CD14-positive monocyte (primary cell): ENCODE results near the gene TMTC2. TPM values are rescaled to one million over a fixed set of nuclear protein-coding genes. Genes with fewer than 3 reads are reported as not detected.

ENCODE experiments used
- DNase-seq, 3 donors: peaks; one replicate each; pipeline ENCODE4 v3.0.0-alpha.2; 2011 to 2022
- H2AFZ ChIP-seq: 2 replicates; pipeline ENCODE4 v1.6.0; 2012; ENCODE audit warnings: mild to moderate bottlenecking, low read depth, low read length, inconsistent platforms; ENCODE audit not compliant: insufficient read depth, poor library complexity, severe bottlenecking
- H3K27ac ChIP-seq, 2 donors: 1 replicate in 1 of 2; 2 replicates in 1 of 2; pipeline ENCODE4 v1.5.1; 2012 to 2013; ENCODE audit warnings: low read length in 2 of 2, control low read depth in 1 of 2, inconsistent platforms in 1 of 2, low read depth in 1 of 2, mild to moderate bottlenecking in 1 of 2
- H3K27me3 ChIP-seq, 2 donors: one replicate each; pipeline versions ENCODE4 v1.6.0 to v1.6.1; 2011 to 2013; ENCODE audit warnings: low read length in 2 of 2; ENCODE audit not compliant: control insufficient read depth in 2 of 2, insufficient read depth in 2 of 2
- H3K36me3 ChIP-seq, 2 donors: replicated peaks in 1 of 2; 1 replicate in 1 of 2; 2 replicates in 1 of 2; pipeline versions ENCODE4 v1.5.1 to v1.6.1; 2012 to 2013; ENCODE audit warnings: low read length in 2 of 2, control low read depth in 1 of 2, inconsistent platforms in 1 of 2, mild to moderate bottlenecking in 1 of 2; ENCODE audit not compliant: insufficient read depth in 2 of 2, control insufficient read depth in 1 of 2
- H3K4me1 ChIP-seq, 2 donors: 1 replicate in 1 of 2; 2 replicates in 1 of 2; pipeline versions ENCODE4 v1.5.1 to v1.6.1; 2012 to 2013; ENCODE audit warnings: low read length in 2 of 2, control low read depth in 1 of 2, inconsistent platforms in 1 of 2, mild to moderate bottlenecking in 1 of 2, moderate library complexity in 1 of 2; ENCODE audit not compliant: insufficient read depth in 2 of 2, control insufficient read depth in 1 of 2
- H3K4me2 ChIP-seq: replicated peaks from 2 replicates; pipeline ENCODE3; 2012; ENCODE audit warnings: low read length, moderate library complexity, mild to moderate bottlenecking; ENCODE audit not compliant: poor library complexity, severe bottlenecking; ENCODE audit errors: extremely low read depth
- H3K4me3 ChIP-seq, 3 experiments: fragments of 200-600 bp in 1 of 3; sonication (generic) in 1 of 3; replicated peaks in 1 of 3; 1 replicate in 2 of 3; 2 replicates in 1 of 3; pipeline ENCODE4 v1.5.1; 2011 to 2013; ENCODE audit warnings: low read length in 3 of 3, mild to moderate bottlenecking in 3 of 3, control low read depth in 2 of 3, low read depth in 2 of 3, inconsistent platforms in 1 of 3, moderate library complexity in 1 of 3
- H3K79me2 ChIP-seq: 2 replicates; pipeline ENCODE4 v1.6.0; 2012; ENCODE audit warnings: mild to moderate bottlenecking, control low read depth, inconsistent platforms, low read length, moderate library complexity; ENCODE audit not compliant: insufficient read depth
- H3K9ac ChIP-seq: 2 replicates; pipeline ENCODE4 v1.6.0; 2017; ENCODE audit warnings: low read length, mild to moderate bottlenecking; ENCODE audit not compliant: insufficient read depth, poor library complexity, severe bottlenecking
- H3K9me3 ChIP-seq, 2 donors: replicated peaks in 1 of 2; 1 replicate in 1 of 2; 2 replicates in 1 of 2; pipeline versions ENCODE4 v1.5.1 to v1.6.1; 2012 to 2013; ENCODE audit warnings: low read length in 2 of 2, control low read depth in 1 of 2; ENCODE audit not compliant: control insufficient read depth in 1 of 2, insufficient read depth in 1 of 2
- H4K20me1 ChIP-seq: 2 replicates; pipeline ENCODE4 v1.6.0; 2012; ENCODE audit warnings: mild to moderate bottlenecking, low read length, control low read depth, moderate library complexity; ENCODE audit not compliant: insufficient read depth
- H3K27ac Mint-ChIP-seq, 7 donors: one replicate each; pipeline ENCODE4 v1.8.0; 2020; ENCODE audit warnings: mild to moderate bottlenecking in 7 of 7, mixed read lengths in 7 of 7, moderate library complexity in 6 of 7, inconsistent platforms in 2 of 7
- H3K27me3 Mint-ChIP-seq, 3 donors: one replicate each; pipeline ENCODE4 v1.8.0; 2021 to 2022; ENCODE audit warnings: low read depth in 3 of 3, mild to moderate bottlenecking in 3 of 3, mixed read lengths in 3 of 3, moderate library complexity in 3 of 3, inconsistent platforms in 1 of 3
- H3K36me3 Mint-ChIP-seq, 2 donors: one replicate each; pipeline ENCODE4 v1.8.0; 2020; ENCODE audit warnings: mixed read lengths in 2 of 2, inconsistent platforms in 1 of 2, mild to moderate bottlenecking in 1 of 2
- H3K4me1 Mint-ChIP-seq: one replicate; pipeline ENCODE4 v1.8.0; 2020; ENCODE audit warnings: mild to moderate bottlenecking, mixed read lengths
- H3K4me3 Mint-ChIP-seq, 2 donors: one replicate each; pipeline ENCODE4 v1.8.0; 2020; ENCODE audit warnings: mild to moderate bottlenecking in 2 of 2, mixed read lengths in 2 of 2, moderate library complexity in 1 of 2
- H3K9me3 Mint-ChIP-seq, 7 donors: one replicate each; pipeline ENCODE4 v1.8.0; 2020 to 2022; ENCODE audit warnings: mixed read lengths in 7 of 7, mild to moderate bottlenecking in 6 of 7, moderate library complexity in 6 of 7, inconsistent platforms in 2 of 7
- CTCF ChIP-seq: fragments of 200-600 bp; IDR thresholded peaks from one replicate; pipeline ENCODE4 v1.8.0; 2022; ENCODE audit warnings: antibody characterized with exemption, mild to moderate bottlenecking
- WGBS: methylation state at CpG from one replicate; pipeline ENCODE4 v1.1.5; 2013; ENCODE audit warnings: missing lambda C conversion rate; ENCODE audit not compliant: insufficient coverage; 5-methylcytosine and 5-hydroxymethylcytosine counted together
- intact Hi-C, 2 donors: fragments of 100-400 bp; cut with micrococcal nuclease; formaldehyde crosslinking; loops; one replicate each; pipeline versions ENCODE4 v1.15.0 to v1.15.1; 2023
- polyA plus RNA-seq, 3 donors: library from polyadenylated mRNA; depleted of rRNA in 1 of 3; unstranded in 2 of 3; stranded (reverse) in 1 of 3; fragments of 300-500 nt in 2 of 3; fragments of >200 nt in 1 of 3; fragmentation: Illumina TruSeq in 2 of 3; gene quantifications; 1 replicate in 2 of 3; 2 replicates in 1 of 3; pipeline ENCODE4 v1.2.3, GENCODE V29; 2012 to 2021

Gene TMTC2
- polyA plus RNA-seq, 3 donors, result 2.5 to 15.7 (median 3.3) TPM

GRCh38 chr12:82848845-82849244 lies 162.1 kb downstream of the TMTC2 start:
- Histone ChIP-seq H2AFZ (no peak overlapping the region), H3K79me2 (peaks cover 3% of the 10 kb centered on the region), H4K20me1 (no peaks in the 10 kb centered on the region), H3K27me3 (no peaks in the 10 kb centered on the region), H3K36me3 (no peaks in the 10 kb centered on the region), H3K4me1 (peaks cover 20 to 29% of the 10 kb centered on the region in 2 donors), H3K27ac (no peak overlapping the region), H3K4me2 (peak overlapping the region; percentile 6), H3K9ac (no peak overlapping the region), H3K4me3 (no peak overlapping the region), H3K9me3 (no peaks in the 10 kb centered on the region)
- peak in 2 of 3 donors; percentile 16 to 25 for DNase-seq
- peak overlapping the region in 3 of 7 donors; percentile 39 to 79 (median 54) for H3K27ac Mint-ChIP-seq
- H3K4me1 Mint-ChIP-seq, result peaks cover 43% of the 10 kb centered on the region
- H3K9me3 Mint-ChIP-seq, result peaks cover 0 to 6% (median 0%) of the 10 kb centered on the region in 7 donors
- no peak for TF ChIP-seq CTCF
- 25% methylated on average over 3 of the region's 3 CpGs for WGBS
- H3K27me3 Mint-ChIP-seq, result no peaks in the 10 kb centered on the region
- H3K36me3 Mint-ChIP-seq, result peaks cover 21 to 30% of the 10 kb centered on the region in 2 donors
- peak overlapping the region in 1 of 2 donors; percentile 46 for H3K4me3 Mint-ChIP-seq
- intact Hi-C loops, result loop anchor here in 1 of 2 donors (10.0 kb wide), 1 partner anchor 164 kb away; the partner anchor contains the start of gene TMTC2

- Histone ChIP-seq H3K4me1 (peaks cover 33 to 34% of the 10 kb centered on the region in 2 donors), H3K79me2 (no peaks in the 10 kb centered on the region), H3K27ac (no peak overlapping the region), H3K36me3 (no peaks in the 10 kb centered on the region), H3K4me2 (no peak overlapping the region), H3K9me3 (no peaks in the 10 kb centered on the region), H3K4me3 (no peak overlapping the region), H3K9ac (no peak overlapping the region), H2AFZ (no peak overlapping the region), H4K20me1 (no peaks in the 10 kb centered on the region), H3K27me3 (no peaks in the 10 kb centered on the region)
- no CpG with 5 or more reads among the region's 1 CpG for WGBS
- no peak overlapping the region for H3K4me3 Mint-ChIP-seq
- no peak for DNase-seq
- peaks cover 0 to 2% (median 0%) of the 10 kb centered on the region in 7 donors for H3K9me3 Mint-ChIP-seq
- peaks cover 33 to 39% of the 10 kb centered on the region in 2 donors for H3K36me3 Mint-ChIP-seq
- peaks cover 58% of the 10 kb centered on the region for H3K4me1 Mint-ChIP-seq
- no peak for TF ChIP-seq CTCF
- H3K27me3 Mint-ChIP-seq, result no peaks in the 10 kb centered on the region
- no peak overlapping the region for H3K27ac Mint-ChIP-seq
- intact Hi-C loops, result no loop called here
Measured at GRCh38 chr12:82852529-82852928, 165.8 kb downstream of the TMTC2 start.
